GM21360 (cell line): ENCODE results near the gene PCYOX1L.
A peak's percentile ranks its signal among the peaks of the same experiment; 100 is the strongest.

Experiments
- ATAC-seq: cut with Tn5 transposase; IDR thresholded peaks from one replicate; pipeline ENCODE4 v1.9.1; 2021; ENCODE audit warnings: mild to moderate bottlenecking, moderate library complexity; ENCODE audit not compliant: unreplicated experiment

PCYOX1L gene

DNA sequence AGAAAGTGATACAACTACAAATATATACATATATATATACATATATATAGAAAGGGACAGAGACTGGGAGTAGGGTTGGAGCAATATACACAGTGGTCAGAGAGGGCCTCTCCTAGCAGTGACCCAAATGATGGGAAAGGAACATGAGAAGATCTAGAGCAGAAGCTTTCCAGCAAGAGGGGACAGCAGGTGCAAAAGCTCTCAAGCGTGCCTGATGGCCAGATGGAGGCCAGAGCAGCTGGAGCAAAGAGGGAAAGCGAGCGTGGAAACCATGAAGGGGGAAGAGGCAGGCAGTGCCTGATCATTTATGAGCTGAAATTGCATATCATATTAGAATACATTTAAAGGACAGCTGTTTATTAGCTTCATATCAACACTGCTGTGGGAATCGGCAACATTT lies 20.1 kb upstream of the PCYOX1L start:
- ATAC-seq = no peak

DNA sequence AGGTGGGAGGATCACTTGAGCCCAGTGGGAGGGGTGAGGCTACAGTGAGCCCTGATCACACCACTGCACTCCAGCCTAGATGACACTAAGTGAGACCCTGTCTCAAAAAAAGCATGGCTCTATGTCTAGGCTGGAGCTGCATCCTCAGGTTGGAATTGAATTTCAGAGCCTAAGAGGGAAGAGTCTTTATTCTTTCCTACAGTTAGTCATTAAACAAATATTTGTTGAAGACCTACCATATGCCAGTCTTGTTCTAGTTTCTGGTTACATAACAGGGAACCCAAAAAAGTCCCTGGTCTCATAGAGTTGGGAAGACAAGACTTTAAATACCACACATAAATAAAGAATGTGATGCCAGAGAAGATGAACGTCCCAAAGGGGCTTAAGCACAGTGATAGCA lies 19.5 kb upstream of the PCYOX1L start:
- no peak for ATAC-seq

DNA sequence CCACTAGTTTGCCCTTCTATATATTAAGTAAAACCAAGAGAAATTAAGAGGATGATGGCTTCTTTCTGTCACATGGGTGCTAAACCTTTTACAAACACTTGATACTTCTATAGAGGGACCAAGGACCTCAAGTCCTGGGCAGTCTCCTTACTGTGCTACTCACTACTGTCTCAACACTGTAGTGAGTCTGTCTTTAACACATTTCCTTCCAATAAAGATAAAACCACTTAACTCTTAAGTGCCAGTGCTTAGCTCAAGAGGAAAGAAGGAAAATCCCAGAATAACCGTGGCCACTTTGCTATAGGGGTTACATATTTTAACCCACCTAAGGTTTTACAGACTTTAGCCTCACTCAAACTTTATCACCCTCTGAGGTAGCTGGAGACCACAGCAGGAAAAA lies 16.9 kb upstream of the PCYOX1L start:
- ATAC-seq = no peak

DNA sequence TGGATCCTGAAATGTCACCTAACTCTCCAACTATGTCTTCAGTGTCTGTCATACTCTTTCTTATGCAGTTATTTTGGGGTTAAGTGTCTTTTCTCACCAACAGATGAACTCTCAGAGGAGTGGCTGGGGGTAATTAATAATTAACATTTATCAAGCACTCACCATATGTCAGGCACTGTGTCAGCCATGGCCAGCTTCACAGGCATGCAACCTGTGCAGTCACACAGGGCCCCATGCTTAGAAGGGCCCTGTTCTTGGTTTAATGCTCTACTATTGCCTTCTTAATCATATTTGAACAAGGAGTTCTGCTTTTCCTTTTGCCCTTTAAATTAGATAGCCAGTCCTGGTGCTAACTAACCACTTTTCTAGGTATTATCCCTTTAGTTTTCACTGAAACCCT lies 16.0 kb upstream of the PCYOX1L start:
- no peak for ATAC-seq

DNA sequence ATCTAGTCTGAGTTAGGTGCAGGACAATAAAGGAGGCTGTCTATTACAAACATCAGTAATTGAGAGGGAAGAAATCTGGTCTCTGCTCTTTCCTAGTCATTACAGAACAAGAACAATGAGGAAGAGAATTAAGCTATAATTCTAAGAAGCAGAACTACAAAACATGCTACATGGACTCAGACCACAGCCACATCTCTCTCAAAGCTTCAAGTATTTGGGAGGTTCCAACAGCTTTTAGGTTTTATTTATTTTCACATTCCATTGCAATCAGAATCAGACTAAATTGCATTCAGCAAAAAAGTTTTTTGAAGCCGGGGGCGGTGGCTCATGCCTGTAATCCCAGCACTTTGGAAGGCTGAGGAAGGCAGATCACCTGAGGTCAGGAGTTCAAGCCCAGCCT lies 13.7 kb upstream of the PCYOX1L start:
- no peak for ATAC-seq

DNA sequence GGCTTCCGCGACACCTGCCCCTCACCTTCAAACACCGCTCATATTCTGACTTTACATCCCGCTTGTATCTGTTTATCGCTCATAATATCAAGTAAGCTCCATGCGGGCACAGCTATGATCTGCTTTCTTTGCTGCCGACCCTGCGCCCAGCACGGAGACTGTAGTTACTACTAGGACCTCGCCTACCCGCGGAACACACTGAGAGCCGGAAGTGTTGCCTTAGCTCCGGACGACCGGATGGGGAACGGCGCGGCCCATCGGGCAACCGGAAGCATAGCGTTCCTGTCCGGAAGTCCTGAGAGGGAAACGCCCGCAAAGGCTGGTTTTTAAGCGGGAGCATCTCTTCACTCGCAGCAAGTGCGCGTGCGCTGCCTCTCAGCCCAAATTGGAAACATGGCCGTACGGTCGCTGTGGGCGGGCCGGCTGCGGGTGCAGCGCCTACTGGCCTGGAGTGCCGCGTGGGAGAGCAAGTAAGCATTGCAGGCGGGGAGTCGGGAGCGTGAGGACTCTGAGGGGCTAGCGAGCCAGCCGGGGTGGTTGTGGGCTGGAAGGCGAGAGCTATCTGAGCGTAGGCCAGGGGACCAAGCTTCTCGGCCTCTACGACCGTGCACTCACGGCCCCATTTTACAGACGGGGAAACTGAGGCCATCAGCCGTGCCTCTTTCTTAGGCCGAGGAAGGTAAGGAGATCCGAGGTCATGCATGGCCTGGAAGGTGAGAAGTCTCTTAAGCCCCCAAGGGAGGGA lies 12.5 kb upstream of the PCYOX1L start, which contains the start of gene GRPEL2:
Gene GRPEL2 (plus strand): TSS at position 353 of the 745 bp plus-strand sequence. CDS start 41 bp downstream, at position 394.
- ATAC-seq = peak; percentile 97

DNA sequence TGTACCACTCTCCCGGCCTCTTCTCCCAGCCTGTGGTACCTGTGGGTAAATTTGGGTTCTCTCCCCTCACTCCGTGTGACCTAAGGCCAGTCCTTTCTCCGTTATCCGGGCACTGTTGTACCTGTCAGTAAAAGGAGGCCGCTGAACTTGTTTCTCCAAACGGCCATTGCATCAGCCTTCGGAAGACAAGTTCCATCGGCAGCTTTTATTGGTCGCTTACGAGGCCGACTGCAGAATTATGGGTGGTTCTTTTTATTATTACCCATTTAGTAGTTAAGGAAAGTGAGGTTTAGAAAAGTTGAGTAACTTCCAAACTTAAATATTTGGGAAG lies 12.0 kb upstream of the PCYOX1L start:
- peak; percentile 8 for ATAC-seq

DNA sequence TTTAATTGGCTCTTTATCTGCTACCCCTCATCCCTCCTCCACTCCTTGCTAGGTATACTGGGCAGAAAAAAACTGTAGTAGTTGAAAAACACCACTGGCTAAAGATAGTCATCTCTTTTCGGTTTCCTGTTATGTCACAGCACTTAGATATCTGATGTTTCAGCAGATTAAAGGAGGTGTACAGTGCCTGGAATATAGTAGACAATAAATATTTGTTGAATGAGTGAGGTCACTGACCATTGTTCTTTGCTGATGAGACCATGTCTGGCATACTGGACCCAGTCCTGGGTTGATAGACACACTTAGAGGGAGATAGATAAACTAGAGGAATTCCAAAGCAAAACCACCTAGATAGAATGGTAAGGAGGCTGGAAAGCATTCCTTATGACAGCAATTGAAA lies 9.3 kb upstream of the PCYOX1L start:
- ATAC-seq = no peak

DNA sequence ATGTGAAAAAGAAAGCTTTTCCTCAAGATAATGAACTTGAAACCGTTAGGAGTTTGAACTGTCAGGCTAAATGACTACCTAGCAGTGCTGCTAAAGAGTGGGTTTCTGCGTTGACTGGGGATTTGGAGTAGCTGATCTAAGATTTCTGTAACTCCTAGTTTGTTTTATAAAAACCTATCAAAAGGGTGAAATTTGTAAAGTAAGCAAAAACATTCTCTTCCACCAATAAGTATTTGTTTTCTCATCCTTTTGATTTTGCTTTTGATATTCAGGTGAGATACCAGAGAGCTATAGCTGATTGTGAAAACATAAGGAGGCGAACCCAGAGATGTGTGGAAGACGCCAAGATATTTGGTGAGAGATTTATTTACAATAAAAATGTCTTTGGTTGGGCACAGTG lies 8.5 kb upstream of the PCYOX1L start:
- no peak for ATAC-seq

DNA sequence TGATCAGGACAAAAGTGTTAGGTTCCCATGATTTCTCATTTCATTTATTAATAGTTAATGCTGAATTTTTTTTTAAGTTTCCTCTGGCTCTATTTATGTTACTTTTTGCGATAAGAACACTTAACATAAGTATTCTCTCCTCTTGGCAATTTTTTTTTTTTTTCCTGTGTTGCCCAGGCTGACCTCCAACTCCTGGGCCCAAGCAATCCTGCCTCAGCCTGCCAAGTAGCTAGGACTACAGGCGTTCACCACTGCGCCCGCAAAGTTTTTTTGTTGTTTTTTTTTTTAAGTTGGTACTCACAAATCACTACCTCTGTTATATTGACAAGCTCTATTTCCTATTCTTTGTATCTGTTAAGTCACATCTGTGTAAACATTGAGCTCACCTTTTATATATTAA lies 5.7 kb upstream of the PCYOX1L start:
- no peak for ATAC-seq

DNA sequence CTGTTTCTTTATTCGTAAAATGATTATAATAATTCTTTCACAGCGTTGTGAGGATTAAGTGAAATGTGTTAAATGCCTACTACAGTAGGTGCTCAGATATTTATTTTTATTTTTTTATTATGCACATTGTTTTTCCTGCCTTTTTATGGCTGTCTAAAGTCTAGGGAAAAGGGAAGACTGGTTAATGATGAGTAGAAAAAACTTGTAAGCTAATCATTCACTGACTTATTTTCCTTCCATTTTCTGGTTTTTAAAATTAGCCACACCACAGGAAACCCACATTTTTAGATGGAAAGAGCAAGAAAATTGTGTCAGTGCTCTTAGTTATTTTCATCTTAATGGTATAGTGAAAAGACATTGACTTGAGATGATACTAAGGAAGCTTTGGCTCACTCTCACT lies 3.9 kb upstream of the PCYOX1L start:
- no peak for ATAC-seq

DNA sequence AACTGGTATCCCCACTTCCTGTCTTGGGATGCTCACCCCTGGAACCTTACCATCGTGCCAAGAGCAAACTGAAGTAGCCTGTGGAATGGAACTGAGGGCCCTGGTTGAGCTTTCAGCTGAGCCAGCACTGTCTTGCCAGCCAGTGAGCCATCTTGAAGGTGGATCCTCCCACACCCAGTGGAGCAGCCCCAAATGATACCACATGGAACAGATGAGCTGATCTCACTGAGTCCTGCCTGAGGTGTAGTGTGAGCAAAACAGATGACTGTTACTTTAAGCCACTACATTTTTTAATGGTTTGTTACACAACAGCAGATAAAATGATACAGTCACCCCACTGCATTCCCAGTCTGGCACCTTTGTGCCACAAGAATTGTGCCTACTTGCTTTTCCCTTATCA lies 2.2 kb upstream of the PCYOX1L start:
- no peak for ATAC-seq

DNA sequence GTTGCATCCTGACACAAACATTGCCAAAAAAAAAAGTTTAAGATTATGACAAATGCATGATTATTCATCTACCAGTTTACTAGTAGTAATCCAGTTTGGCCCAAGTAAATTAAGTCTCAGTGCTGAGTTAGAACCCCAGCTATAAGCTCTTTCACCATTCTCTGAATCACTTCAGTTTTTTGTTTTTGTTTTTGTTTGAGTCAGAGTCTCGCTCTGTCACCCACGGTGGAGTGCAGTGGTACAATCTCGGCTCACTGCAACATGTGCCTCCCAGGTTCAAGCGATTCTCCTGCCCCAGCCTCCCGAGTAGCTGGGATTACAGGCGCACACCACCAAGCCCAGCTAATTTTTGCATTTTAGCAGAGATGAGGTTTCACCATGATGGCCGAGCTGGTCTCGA lies 1.5 kb upstream of the PCYOX1L start:
- ATAC-seq = no peak

DNA sequence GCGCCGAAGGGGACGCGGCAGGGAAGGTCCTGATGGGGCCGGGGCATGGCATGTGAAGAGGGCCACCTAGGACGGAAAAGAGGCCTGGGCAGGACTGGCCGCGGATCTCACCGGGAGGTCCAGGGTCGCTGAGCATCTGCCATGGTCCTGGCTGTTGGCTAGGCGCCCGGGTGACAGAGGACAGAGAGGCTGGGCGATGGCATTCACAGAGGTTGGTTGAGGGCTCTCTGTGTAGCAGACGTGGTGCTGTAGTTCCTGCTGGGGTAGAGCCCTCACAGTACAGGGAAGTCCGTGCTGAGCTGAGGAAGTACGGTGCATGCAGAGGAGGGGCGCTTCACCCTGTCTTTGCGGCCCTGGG lies 427 bp downstream of the PCYOX1L start:
- peak; percentile 1 for ATAC-seq

DNA sequence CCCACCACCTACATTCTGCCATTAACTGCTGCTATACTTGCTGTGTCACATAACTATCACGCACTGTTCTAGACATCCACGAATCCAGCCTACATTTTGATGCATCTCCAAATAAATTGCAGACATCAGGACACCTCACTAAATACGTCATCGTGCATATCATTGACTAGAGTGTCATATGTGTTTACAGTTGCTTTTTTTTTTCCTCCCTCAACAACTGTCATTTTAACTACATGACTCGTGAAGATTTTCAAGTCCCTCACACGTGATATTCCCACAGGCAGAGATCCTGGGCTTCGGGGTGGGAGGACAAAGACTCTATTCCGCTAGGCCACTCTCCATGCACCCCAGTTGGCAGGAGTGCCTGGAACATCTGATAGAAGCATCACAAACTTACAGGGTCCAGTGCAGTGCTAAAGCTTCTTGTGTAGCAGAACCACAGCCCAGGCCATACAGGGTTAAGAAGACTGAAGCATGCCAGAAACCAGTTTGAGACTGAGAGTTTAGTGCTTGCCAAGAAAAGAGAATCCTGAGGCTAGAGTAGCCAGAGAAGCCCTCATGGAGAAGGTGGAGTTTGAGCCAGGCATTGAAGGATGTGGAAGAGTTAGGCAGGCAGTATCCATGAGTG lies 1.1 kb downstream of the PCYOX1L start:
- no peak for ATAC-seq

DNA sequence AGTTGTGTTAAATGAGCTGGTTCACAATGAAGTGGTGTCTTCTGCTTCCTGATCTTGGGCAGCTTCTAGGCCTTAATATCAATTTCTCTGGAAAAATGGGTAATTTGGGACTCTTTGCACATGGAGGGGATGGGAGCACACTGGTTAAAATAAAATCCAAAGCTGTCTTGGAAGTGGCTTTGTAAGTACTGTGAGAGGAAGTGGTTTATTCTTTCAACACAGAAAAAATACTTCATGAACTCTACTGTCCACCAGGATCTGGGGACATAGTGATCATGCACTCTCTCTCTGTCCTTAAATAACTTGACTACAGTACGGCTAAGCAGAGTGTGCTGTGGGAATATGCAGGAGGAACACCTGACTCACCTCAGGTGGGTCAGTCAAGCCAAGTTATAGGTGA lies 2.4 kb downstream of the PCYOX1L start:
- ATAC-seq = no peak

DNA sequence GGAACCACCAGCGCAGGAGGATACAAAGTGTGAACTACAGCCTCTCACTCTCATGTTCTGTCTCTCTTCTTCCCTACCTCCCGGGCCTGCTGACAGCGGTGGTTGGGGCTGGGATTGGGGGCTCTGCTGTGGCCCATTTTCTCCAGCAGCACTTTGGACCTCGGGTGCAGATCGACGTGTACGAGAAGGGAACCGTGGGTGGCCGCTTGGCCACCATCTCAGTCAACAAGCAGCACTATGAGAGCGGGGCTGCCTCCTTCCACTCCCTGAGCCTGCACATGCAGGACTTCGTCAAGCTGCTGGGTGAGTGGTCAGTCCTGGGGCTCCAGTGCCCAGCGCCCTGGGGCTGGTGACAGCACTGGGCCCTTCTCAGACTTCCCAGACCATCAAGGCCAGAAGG lies 4.7 kb downstream of the PCYOX1L start:
- ATAC-seq = no peak

DNA sequence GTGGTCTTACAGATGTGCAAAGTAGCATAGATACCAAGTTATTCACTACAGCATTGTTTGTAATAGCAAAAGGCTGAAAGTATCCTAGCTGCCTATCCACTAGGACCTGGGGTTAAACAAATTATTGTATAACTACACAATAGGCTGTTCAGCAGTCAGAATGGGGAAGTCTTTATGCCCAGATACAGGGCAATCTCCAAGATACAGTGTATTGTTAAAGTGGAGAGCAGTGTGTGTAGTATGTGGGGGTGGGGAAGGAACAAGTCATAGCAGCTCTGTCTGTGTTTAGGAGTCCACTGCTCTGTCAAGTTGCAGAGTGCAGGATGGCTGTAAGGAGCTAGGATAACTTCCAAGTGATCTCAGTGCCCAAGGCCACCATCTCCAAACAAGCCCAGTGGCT lies 5.5 kb downstream of the PCYOX1L start:
- no peak for ATAC-seq

DNA sequence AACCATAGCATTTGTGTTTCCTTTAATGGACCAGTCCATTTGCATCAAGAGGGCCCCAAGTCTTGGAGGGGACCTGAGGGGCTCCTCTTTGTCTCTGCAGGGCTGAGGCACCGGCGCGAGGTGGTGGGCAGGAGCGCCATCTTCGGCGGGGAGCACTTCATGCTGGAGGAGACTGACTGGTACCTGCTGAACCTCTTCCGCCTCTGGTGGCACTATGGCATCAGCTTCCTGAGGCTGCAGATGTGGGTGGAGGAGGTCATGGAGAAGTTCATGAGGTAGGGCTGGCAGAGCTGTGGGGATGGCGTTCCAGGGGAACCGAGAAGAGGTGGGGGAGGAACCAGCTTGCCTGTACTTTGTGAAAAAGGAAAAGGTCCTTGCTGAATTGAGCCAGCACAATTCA lies 6.1 kb downstream of the PCYOX1L start:
- ATAC-seq = no peak

DNA sequence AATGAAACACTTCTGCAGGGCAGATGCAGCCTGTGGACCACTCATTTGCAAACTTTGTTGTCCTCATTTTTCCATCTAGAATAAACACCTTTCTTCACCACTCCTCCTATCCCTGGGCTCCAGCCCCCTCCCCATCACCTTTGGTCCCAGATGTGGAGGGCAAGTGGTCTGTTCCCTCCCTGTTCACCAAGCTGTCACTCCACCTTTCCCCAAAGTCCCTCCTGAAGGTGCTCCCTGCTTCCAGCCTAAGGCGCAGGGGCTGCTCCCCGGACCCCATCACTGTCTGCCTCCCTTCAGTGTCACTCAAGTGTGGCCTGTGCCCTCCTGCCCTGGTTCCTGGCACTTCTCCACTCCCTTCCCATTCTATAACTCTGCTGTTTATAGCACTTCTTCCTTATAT lies 6.9 kb downstream of the PCYOX1L start:
- ATAC-seq = no peak

DNA sequence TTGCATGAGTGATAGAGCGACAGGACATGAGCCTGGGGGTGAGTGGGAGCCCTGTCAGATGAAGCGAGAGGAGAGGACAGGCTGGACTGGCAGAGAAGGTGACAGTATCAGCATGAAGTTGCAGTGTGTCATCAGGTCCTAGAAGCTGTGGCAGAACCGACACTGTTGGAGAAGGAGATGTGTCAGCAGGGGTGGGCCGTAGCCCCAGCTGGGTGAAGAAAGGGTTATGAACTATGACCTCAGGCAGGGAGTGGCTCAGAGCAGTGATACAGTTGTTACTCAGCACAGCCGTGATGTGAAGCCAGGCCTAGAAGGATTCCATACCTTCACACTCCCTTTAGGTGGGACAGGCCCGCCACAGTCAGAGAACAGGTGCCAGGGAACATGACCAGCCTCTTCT lies 7.6 kb downstream of the PCYOX1L start:
- ATAC-seq = no peak

DNA sequence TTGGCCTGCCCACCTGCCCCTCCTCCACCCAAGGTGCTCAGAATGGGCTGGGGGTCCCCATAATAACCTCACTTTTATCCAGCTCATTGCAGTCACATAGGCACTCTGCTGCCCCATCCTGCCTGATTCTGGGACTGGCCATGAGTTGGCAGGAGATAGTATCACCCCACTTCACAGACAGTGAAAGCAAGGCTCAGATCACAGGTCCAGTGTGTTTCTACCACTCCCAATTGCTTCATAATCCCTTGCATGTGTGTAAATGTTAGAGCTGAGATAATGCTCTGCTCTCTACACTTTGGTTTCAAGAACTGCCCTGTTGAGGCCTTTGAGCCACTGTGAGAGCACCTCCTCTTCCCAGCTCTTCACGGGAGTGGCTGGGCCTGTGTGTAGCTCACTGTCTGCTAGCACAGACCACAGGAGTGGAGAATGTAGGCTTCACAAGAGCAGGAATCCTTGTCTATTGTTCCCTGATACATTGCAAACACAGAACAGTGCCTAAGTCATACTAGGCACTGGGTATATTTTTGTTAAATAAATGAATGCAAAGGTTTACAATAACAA lies 8.4 kb downstream of the PCYOX1L start:
- ATAC-seq = no peak
